Cardiac septum (tissue), 1 donor: ENCODE data around the gene OR7E24. TPM values are rescaled to one million over a fixed set of nuclear protein-coding genes. Genes with fewer than 3 reads are reported as not detected.
"Not testable (repeated sequence)": the region's sequence is repeated elsewhere in the genome, so short reads cannot be mapped to it uniquely, and the experiment has no call there.

Source experiments
- DNase-seq: peaks from one replicate; pipeline ENCODE4 v3.0.0-alpha.2; 2020; ENCODE audit warnings: low spot score
- intact Hi-C: fragments of 100-400 bp; cut with DNase I; formaldehyde crosslinking; loops from one replicate; pipeline ENCODE4 v1.14.0; 2022
- long read RNA-seq: library from polyadenylated mRNA; unstranded; transcript quantifications from one replicate; pipeline ENCODE4 v2.0.0, GENCODE V29; 2021
- total RNA-seq: library from RNA; stranded (reverse); fragmentation: NEBNext Ultra II Directional; extraction: Animal tissue kit (Norgen Biotek cat#: 25700); gene quantifications from one replicate; pipeline ENCODE4 v1.2.1, GENCODE V29; 2021
- donor health status: DM: no; HTN: no; CAD: no.

OR7E24 gene
- not detected for total RNA-seq
- long read RNA-seq, result 0 reads

DNA sequence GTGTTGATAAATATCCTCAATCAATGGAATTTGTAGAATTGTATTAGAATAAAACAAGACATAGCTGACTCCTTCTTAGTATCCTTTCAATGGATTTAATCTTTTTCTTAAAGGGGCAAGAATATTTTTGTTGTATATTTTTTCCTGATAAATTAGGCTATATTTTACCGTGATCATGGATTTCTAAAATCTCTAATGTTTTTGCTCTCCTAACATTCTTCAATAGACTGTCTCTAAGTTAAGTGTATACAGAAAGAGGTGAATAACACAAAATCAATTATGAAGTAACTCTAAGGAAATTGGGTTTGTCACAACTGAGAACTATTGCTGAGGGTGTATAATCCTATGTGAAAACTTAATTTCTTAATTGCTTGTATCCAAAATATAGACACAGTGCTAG is at the start of gene OR7E24:
Gene OR7E24 (plus strand): TSS at position 301 of the 400 bp plus-strand sequence. CDS start 114 bp downstream, outside the sequence.
- DNase-seq, result no peak

GRCh38 chr19:9205501-9206113 is 45.1 kb upstream of the OR7E24 start:
- intact Hi-C loops, result loop anchor here (5.0 kb wide), 1 partner anchor 592 kb away; no protein-coding TSS in a partner anchor
- DNase-seq, result peak; percentile 77

More for the DNA sequence above, at the start of gene OR7E24:
- intact Hi-C loops, result no loop called here

DNA sequence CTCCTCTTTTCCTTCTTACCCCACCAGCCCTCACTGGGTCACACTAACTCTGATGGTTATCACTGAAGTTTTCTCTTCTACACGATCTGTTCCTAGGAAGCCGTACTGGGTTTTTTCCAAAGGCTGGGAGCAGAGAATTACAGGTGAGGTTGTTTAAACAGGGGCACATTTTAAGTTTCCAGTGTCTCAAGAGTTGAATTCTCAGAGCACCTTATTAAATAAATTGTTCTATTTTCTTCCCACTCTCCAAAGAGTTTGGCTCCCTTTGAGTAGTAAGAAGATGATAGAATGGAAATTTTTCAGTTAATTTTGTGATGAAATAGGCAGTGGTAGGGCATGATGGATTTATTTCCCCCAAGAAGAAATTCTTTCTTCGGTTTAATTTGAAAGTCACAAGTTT is 31.2 kb upstream of the OR7E24 start, which contains the start of gene OR7D4:
Gene OR7D4 (minus strand): TSS at position 101 of the 400 bp plus-strand sequence. CDS start 4,752 bp downstream, outside the sequence.
- DNase-seq, result no peak
- intact Hi-C loops, result no loop called here

DNA sequence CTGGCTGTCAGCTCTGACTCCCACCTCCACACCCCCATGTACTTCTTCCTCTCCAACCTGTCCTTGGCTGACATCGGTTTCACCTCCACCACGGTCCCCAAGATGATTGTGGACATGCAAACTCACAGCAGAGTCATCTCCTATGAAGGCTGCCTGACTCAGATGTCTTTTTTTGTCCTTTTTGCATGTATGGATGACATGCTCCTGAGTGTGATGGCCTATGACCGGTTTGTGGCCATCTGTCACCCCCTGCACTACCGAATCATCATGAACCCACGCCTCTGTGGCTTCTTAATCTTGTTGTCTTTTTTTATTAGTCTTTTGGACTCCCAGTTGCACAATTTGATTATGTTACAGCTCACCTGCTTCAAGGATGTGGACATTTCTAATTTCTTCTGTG is 506 bp downstream of the OR7E24 start:
- intact Hi-C loops, result no loop called here
- DNase-seq, result no peak

GRCh38 chr19:9283485-9283884 is 32.8 kb downstream of the OR7E24 start:
- intact Hi-C loops, DNase-seq: not testable (repeated sequence)

DNA sequence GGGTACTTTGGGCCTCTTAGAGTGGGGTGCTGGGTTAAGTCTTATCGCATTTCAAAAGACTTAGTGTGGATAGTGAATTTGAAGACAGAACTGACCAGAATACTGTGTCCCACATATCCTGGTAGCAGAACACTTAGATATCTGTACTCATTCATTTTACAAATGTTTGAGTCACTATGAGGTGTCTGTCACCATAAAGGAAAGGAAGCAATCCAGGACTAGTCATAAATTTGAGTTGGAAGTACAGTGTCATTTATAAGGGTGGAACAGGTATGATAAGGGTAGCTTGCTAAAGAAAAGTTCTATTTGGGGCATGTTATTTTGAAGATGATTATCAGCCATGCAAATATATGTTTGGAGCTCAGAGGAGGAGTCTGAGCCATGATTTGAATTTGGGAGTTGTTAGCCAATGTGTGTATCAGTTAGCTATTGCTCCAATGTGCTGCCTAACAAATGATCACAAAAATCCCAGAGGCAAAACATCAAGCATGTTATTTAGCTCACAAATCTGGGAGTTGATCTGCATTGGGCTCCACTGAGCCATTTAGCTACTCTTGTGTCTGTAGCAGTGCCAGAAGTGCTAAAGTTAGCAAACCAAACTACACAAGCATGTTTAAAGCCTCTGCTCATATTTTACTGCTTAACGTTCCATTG is 38.6 kb downstream of the OR7E24 start:
- no peak for DNase-seq
- intact Hi-C loops, result no loop called here

DNA sequence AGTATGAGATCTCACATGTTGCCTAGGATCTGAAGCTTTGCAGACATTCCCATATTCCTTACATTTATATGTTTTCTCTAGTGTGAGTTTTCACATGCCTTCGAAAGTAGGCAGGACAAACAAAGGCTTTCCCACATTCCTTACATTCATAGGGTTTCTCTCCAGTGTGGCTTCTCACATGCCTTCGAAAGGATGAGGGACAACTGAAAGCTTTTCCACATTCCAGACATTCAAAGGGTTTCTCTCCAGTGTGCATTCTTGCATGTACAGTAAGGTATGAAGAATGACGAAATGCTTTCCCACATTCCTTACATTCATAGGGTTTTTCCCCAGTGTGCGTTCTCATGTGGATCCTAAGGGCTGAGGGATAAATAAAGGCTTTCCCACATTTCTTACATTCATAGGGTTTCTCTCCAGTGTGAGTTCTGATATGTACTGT is 44.7 kb downstream of the OR7E24 start:
- no peak for DNase-seq
- intact Hi-C loops, result no loop called here

DNA sequence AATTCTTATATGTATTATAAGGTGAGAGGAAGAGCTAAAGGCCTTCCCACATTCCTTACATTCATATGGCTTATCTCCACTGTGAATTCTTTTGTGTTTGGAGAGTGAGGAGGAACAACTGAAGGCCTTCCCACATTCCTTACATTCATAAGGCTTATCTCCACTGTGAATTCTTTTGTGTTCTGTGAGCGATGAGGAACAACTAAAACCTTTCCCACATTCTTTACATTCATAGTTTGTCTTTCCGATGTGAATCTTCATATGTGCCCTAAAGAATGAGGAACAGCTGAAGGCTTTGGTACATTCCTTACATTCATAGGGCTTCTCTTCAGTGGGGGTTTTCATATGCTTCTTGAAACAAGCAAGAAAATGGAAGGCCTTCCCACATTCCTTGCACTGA is 45.6 kb downstream of the OR7E24 start:
- DNase-seq, result no peak
- intact Hi-C loops, result no loop called here

Other genes with a start within 250 kb of the OR7E24 start
- gene MUC16, start 240.5 kb upstream of the OR7E24 start, total RNA-seq, result 0.03 TPM
- gene OR1M1, start 163.9 kb upstream of the OR7E24 start, total RNA-seq, result not detected
- not detected for gene OR7G2, start 143.5 kb upstream of the OR7E24 start, total RNA-seq
- gene OR7G1, start 135.2 kb upstream of the OR7E24 start, total RNA-seq, result not detected
- gene OR7G3, start 124.0 kb upstream of the OR7E24 start, total RNA-seq, result not detected
- 13.8 TPM for gene ZNF317, start 110.5 kb upstream of the OR7E24 start, total RNA-seq
- not detected for gene OR7D2, start 72.0 kb upstream of the OR7E24 start, total RNA-seq
- not detected for gene OR7D4, start 31.3 kb upstream of the OR7E24 start, total RNA-seq
- 4.5 TPM for gene ZNF699, start 58.9 kb downstream of the OR7E24 start, total RNA-seq
- gene ZNF559, start 73.2 kb downstream of the OR7E24 start, total RNA-seq, result 18.2 TPM
- gene ZNF177, start 112.1 kb downstream of the OR7E24 start, total RNA-seq, result 3.1 TPM
- gene ZNF266, start 184.6 kb downstream of the OR7E24 start, total RNA-seq, result 7.3 TPM
- gene ZNF560, start 247.7 kb downstream of the OR7E24 start, total RNA-seq, result 0.16 TPM